ENCODE data around the gene MRPS34. TPM values are rescaled to one million over a fixed set of nuclear protein-coding genes. Genes with fewer than 3 reads are reported as not detected.

MRPS34 gene
- total and polyA plus RNA-seq, 4 donors: 40.1 to 110 (median 100) TPM

GRCh38 chr16:1778200-1779179 is 5.6 kb upstream of the MRPS34 start:
- no peak overlapping the region for H3K4me3 ChIP-seq
- H3K36me3 ChIP-seq (ENCODE audit: control insufficient read depth in 4 of 4, insufficient read depth in 4 of 4, low read length in 4 of 4): peaks cover 4 to 41% (median 13%) of the 10 kb centered on the region in 4 donors
- TF ChIP-seq CTCF (IDR thresholded peaks at IDR 0.05; ENCODE audit: control extremely low read depth, extremely low read depth): no peak
- ATAC-seq (ENCODE audit: insufficient read depth, low FRiP score) (no peak), DNase-seq (no peak)
- H3K27me3 ChIP-seq (ENCODE audit: control insufficient read depth in 3 of 3, insufficient read depth in 3 of 3, low read length in 2 of 3): no peaks in the 10 kb centered on the region
- H3K27ac ChIP-seq (ENCODE audit: low read depth in 1 of 2, low read length in 1 of 2): no peak overlapping the region
- H3K9ac ChIP-seq (ENCODE audit: insufficient read depth in 1 of 2, low read length in 2 of 2): no peak overlapping the region
- 88 to 89% methylated on average over 31 to 34 of the region's 34 CpGs for WGBS, 2 donors
- peaks cover 0 to 22% (median 3%) of the 10 kb centered on the region in 5 donors for H3K4me1 ChIP-seq (ENCODE audit: control insufficient read depth in 5 of 5, insufficient read depth in 5 of 5, low read length in 5 of 5)
- no peaks in the 10 kb centered on the region for H3K9me3 ChIP-seq (ENCODE audit: control insufficient read depth in 4 of 4, insufficient read depth in 3 of 4, low read length in 3 of 4)

- Histone ChIP-seq H3K36me3 (ENCODE audit: control insufficient read depth in 4 of 4, insufficient read depth in 4 of 4, low read length in 4 of 4) (peaks cover 4 to 41% (median 13%) of the 10 kb centered on the region in 4 donors), H3K9me3 (ENCODE audit: control insufficient read depth in 4 of 4, insufficient read depth in 3 of 4, low read length in 3 of 4) (no peaks in the 10 kb centered on the region), H3K4me1 (ENCODE audit: control insufficient read depth in 5 of 5, insufficient read depth in 5 of 5, low read length in 5 of 5) (peaks cover 0 to 22% (median 3%) of the 10 kb centered on the region in 5 donors), H3K27me3 (ENCODE audit: control insufficient read depth in 3 of 3, insufficient read depth in 3 of 3, low read length in 2 of 3) (no peaks in the 10 kb centered on the region), H3K9ac (ENCODE audit: insufficient read depth in 1 of 2, low read length in 2 of 2) (no peak overlapping the region), H3K27ac (ENCODE audit: low read depth in 1 of 2, low read length in 1 of 2) (no peak overlapping the region), H3K4me3 (no peak overlapping the region)
- 87% methylated on average over 32 to 36 of the region's 36 CpGs for WGBS, 2 donors
- ATAC-seq (ENCODE audit: insufficient read depth, low FRiP score): no peak
- no peak for TF ChIP-seq CTCF (IDR thresholded peaks at IDR 0.05; ENCODE audit: control extremely low read depth, extremely low read depth)
- no peak for DNase-seq
These were observed 4.7 kb upstream of the MRPS34 start for GRCh38 chr16:1777375-1778199.

DNA sequence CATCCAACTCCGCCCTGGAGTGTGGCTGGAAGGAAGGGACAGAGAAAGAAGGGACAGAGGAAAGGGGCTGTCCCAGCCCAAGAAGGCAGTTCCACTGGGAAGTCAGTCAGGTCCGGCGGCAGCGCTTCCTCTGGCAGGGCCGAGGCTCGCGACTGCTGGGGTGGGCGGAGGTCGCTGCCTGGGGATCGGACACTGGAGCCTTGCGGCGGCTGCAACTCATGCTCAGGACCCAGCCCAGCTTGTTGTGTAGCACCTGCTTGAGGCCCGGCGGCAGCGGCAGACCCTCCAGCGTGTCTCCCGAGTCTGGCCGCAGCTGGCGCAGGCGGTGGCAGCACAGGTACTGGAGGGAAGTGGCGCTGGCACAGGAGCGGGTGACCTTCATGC is 4.0 kb upstream of the MRPS34 start:
- H3K4me3 ChIP-seq: no peak overlapping the region
- H3K9me3 ChIP-seq (ENCODE audit: control insufficient read depth in 4 of 4, insufficient read depth in 3 of 4, low read length in 3 of 4): no peaks in the 10 kb centered on the region
- 90 to 91% methylated on average over 22 of the region's 22 CpGs for WGBS, 2 donors
- peaks cover 4 to 41% (median 14%) of the 10 kb centered on the region in 4 donors for H3K36me3 ChIP-seq (ENCODE audit: control insufficient read depth in 4 of 4, insufficient read depth in 4 of 4, low read length in 4 of 4)
- H3K27me3 ChIP-seq (ENCODE audit: control insufficient read depth in 3 of 3, insufficient read depth in 3 of 3, low read length in 2 of 3): no peaks in the 10 kb centered on the region
- H3K4me1 ChIP-seq (ENCODE audit: control insufficient read depth in 5 of 5, insufficient read depth in 5 of 5, low read length in 5 of 5): peaks cover 0 to 27% (median 3%) of the 10 kb centered on the region in 5 donors
- H3K27ac ChIP-seq (ENCODE audit: low read depth in 1 of 2, low read length in 1 of 2): no peak overlapping the region
- DNase-seq (no peak), ATAC-seq (ENCODE audit: insufficient read depth, low FRiP score) (no peak)
- no peak overlapping the region for H3K9ac ChIP-seq (ENCODE audit: insufficient read depth in 1 of 2, low read length in 2 of 2)
- TF ChIP-seq CTCF (IDR thresholded peaks at IDR 0.05; ENCODE audit: control extremely low read depth, extremely low read depth): no peak

Measured in lung (tissue), 12 donors.